ENCODE data around the gene RTP2. TPM values are rescaled to one million over a fixed set of nuclear protein-coding genes. Genes with fewer than 3 reads are reported as not detected.

Gene RTP2
- polyA plus RNA-seq, 2 donors = not detected

GRCh38 chr3:187744169-187745151 lies 42.1 kb upstream of the RTP2 start:
- WGBS, 2 donors = 0 to 1% methylated on average over 55 of the region's 55 CpGs
- H3K9me3 ChIP-seq (ENCODE audit: control insufficient read depth in 2 of 2, insufficient read depth in 1 of 2, low read depth in 1 of 2, low read length in 1 of 2) = no peaks in the 10 kb centered on the region
- no peaks in the 10 kb centered on the region for H3K27me3 ChIP-seq (ENCODE audit: control insufficient read depth in 1 of 2, insufficient read depth in 2 of 2, low read length in 2 of 2)
- H3K4me3 ChIP-seq (ENCODE audit: low read depth in 1 of 2, low read length in 2 of 2) = peak overlapping the region; percentile 84 to 94
- H3K27ac ChIP-seq (ENCODE audit: low read depth in 2 of 2, low read length in 1 of 2) = peak overlapping the region; percentile 98 to 100
- H3K36me3 ChIP-seq (ENCODE audit: control insufficient read depth in 2 of 2, insufficient read depth in 2 of 2, low read length in 1 of 2) = no peaks in the 10 kb centered on the region
- H3K4me1 ChIP-seq (ENCODE audit: control insufficient read depth in 2 of 2, insufficient read depth in 2 of 2, low read length in 1 of 2) = peaks cover 0 to 2% of the 10 kb centered on the region in 2 donors

- H3K27ac ChIP-seq (ENCODE audit: low read depth in 2 of 2, low read length in 1 of 2) = peak overlapping the region; percentile 98 to 100
- 2 to 4% methylated on average over 45 of the region's 45 CpGs for WGBS, 2 donors
- H3K9me3 ChIP-seq (ENCODE audit: control insufficient read depth in 2 of 2, insufficient read depth in 1 of 2, low read depth in 1 of 2, low read length in 1 of 2) = no peaks in the 10 kb centered on the region
- peak overlapping the region; percentile 84 to 94 for H3K4me3 ChIP-seq (ENCODE audit: low read depth in 1 of 2, low read length in 2 of 2)
- peaks cover 0 to 2% of the 10 kb centered on the region in 2 donors for H3K4me1 ChIP-seq (ENCODE audit: control insufficient read depth in 2 of 2, insufficient read depth in 2 of 2, low read length in 1 of 2)
- no peaks in the 10 kb centered on the region for H3K36me3 ChIP-seq (ENCODE audit: control insufficient read depth in 2 of 2, insufficient read depth in 2 of 2, low read length in 1 of 2)
- H3K27me3 ChIP-seq (ENCODE audit: control insufficient read depth in 1 of 2, insufficient read depth in 2 of 2, low read length in 2 of 2) = no peaks in the 10 kb centered on the region
These were observed 41.1 kb upstream of the RTP2 start for GRCh38 chr3:187743195-187744141.

GRCh38 chr3:187742351-187743171 lies 40.2 kb upstream of the RTP2 start:
- Histone ChIP-seq H3K4me3 (ENCODE audit: low read depth in 1 of 2, low read length in 2 of 2) (peak overlapping the region in 1 of 2 donors; percentile 94), H3K27ac (ENCODE audit: low read depth in 2 of 2, low read length in 1 of 2) (peak overlapping the region; percentile 79 to 98), H3K27me3 (ENCODE audit: control insufficient read depth in 1 of 2, insufficient read depth in 2 of 2, low read length in 2 of 2) (no peaks in the 10 kb centered on the region), H3K36me3 (ENCODE audit: control insufficient read depth in 2 of 2, insufficient read depth in 2 of 2, low read length in 1 of 2) (no peaks in the 10 kb centered on the region), H3K4me1 (ENCODE audit: control insufficient read depth in 2 of 2, insufficient read depth in 2 of 2, low read length in 1 of 2) (peaks cover 0 to 2% of the 10 kb centered on the region in 2 donors), H3K9me3 (ENCODE audit: control insufficient read depth in 2 of 2, insufficient read depth in 1 of 2, low read depth in 1 of 2, low read length in 1 of 2) (no peaks in the 10 kb centered on the region)
- WGBS, 2 donors = 23 to 31% methylated on average over 13 of the region's 13 CpGs

- Histone ChIP-seq H3K36me3 (ENCODE audit: control insufficient read depth in 2 of 2, insufficient read depth in 2 of 2, low read length in 1 of 2) (no peaks in the 10 kb centered on the region), H3K4me1 (ENCODE audit: control insufficient read depth in 2 of 2, insufficient read depth in 2 of 2, low read length in 1 of 2) (peaks cover 0 to 2% of the 10 kb centered on the region in 2 donors), H3K27ac (ENCODE audit: low read depth in 2 of 2, low read length in 1 of 2) (peak overlapping the region; percentile 98), H3K27me3 (ENCODE audit: control insufficient read depth in 1 of 2, insufficient read depth in 2 of 2, low read length in 2 of 2) (no peaks in the 10 kb centered on the region), H3K4me3 (ENCODE audit: low read depth in 1 of 2, low read length in 2 of 2) (peak overlapping the region; percentile 64 to 94), H3K9me3 (ENCODE audit: control insufficient read depth in 2 of 2, insufficient read depth in 1 of 2, low read depth in 1 of 2, low read length in 1 of 2) (no peaks in the 10 kb centered on the region)
- WGBS, 2 donors = 1 to 2% methylated on average over 35 of the region's 35 CpGs
These were observed 39.3 kb upstream of the RTP2 start for GRCh38 chr3:187741403-187742350.

GRCh38 chr3:187740421-187741399 lies 38.4 kb upstream of the RTP2 start:
- H3K27me3 ChIP-seq (ENCODE audit: control insufficient read depth in 1 of 2, insufficient read depth in 2 of 2, low read length in 2 of 2) = no peaks in the 10 kb centered on the region
- H3K27ac ChIP-seq (ENCODE audit: low read depth in 2 of 2, low read length in 1 of 2) = peak overlapping the region; percentile 98
- no peaks in the 10 kb centered on the region for H3K36me3 ChIP-seq (ENCODE audit: control insufficient read depth in 2 of 2, insufficient read depth in 2 of 2, low read length in 1 of 2)
- H3K4me3 ChIP-seq (ENCODE audit: low read depth in 1 of 2, low read length in 2 of 2) = peak overlapping the region; percentile 64 to 94
- no peaks in the 10 kb centered on the region for H3K9me3 ChIP-seq (ENCODE audit: control insufficient read depth in 2 of 2, insufficient read depth in 1 of 2, low read depth in 1 of 2, low read length in 1 of 2)
- WGBS, 2 donors = 2% methylated on average over 39 of the region's 39 CpGs
- H3K4me1 ChIP-seq (ENCODE audit: control insufficient read depth in 2 of 2, insufficient read depth in 2 of 2, low read length in 1 of 2) = peaks cover 2% of the 10 kb centered on the region in 2 donors

GRCh38 chr3:187739561-187740332 lies 37.4 kb upstream of the RTP2 start:
- WGBS, 2 donors = 1 to 2% methylated on average over 53 of the region's 53 CpGs
- Histone ChIP-seq H3K4me3 (ENCODE audit: low read depth in 1 of 2, low read length in 2 of 2) (peak overlapping the region; percentile 64 to 94), H3K4me1 (ENCODE audit: control insufficient read depth in 2 of 2, insufficient read depth in 2 of 2, low read length in 1 of 2) (peaks cover 2% of the 10 kb centered on the region in 2 donors)

GRCh38 chr3:187739094-187739560 lies 36.8 kb upstream of the RTP2 start:
- Histone ChIP-seq H3K4me1 (ENCODE audit: control insufficient read depth in 2 of 2, insufficient read depth in 2 of 2, low read length in 1 of 2) (peaks cover 2% of the 10 kb centered on the region in 2 donors), H3K36me3 (ENCODE audit: control insufficient read depth in 2 of 2, insufficient read depth in 2 of 2, low read length in 1 of 2) (no peaks in the 10 kb centered on the region), H3K27ac (ENCODE audit: low read depth in 2 of 2, low read length in 1 of 2) (peak overlapping the region; percentile 98), H3K27me3 (ENCODE audit: control insufficient read depth in 1 of 2, insufficient read depth in 2 of 2, low read length in 2 of 2) (no peaks in the 10 kb centered on the region), H3K9me3 (ENCODE audit: control insufficient read depth in 2 of 2, insufficient read depth in 1 of 2, low read depth in 1 of 2, low read length in 1 of 2) (no peaks in the 10 kb centered on the region), H3K4me3 (ENCODE audit: low read depth in 1 of 2, low read length in 2 of 2) (peak overlapping the region; percentile 64 to 94)
- 1% methylated on average over 22 of the region's 22 CpGs for WGBS, 2 donors

More at GRCh38 chr3:187739561-187740332, 37.4 kb upstream of the RTP2 start:
- Histone ChIP-seq H3K27me3 (ENCODE audit: control insufficient read depth in 1 of 2, insufficient read depth in 2 of 2, low read length in 2 of 2) (no peaks in the 10 kb centered on the region), H3K27ac (ENCODE audit: low read depth in 2 of 2, low read length in 1 of 2) (peak overlapping the region; percentile 98), H3K36me3 (ENCODE audit: control insufficient read depth in 2 of 2, insufficient read depth in 2 of 2, low read length in 1 of 2) (no peaks in the 10 kb centered on the region), H3K9me3 (ENCODE audit: control insufficient read depth in 2 of 2, insufficient read depth in 1 of 2, low read depth in 1 of 2, low read length in 1 of 2) (no peaks in the 10 kb centered on the region)
